Ramos (cell line): ENCODE measurements around the gene HOXC11.

Experiments
- in situ Hi-C: fragments of 300-500 bp; cut with MboI; formaldehyde crosslinking; loops from one replicate; pipeline ENCODE4 v1.14.3; 2022; ENCODE audit warnings: low sequenced_read_pairs; ENCODE audit not compliant: unreplicated experiment

The HOXC11 gene

DNA sequence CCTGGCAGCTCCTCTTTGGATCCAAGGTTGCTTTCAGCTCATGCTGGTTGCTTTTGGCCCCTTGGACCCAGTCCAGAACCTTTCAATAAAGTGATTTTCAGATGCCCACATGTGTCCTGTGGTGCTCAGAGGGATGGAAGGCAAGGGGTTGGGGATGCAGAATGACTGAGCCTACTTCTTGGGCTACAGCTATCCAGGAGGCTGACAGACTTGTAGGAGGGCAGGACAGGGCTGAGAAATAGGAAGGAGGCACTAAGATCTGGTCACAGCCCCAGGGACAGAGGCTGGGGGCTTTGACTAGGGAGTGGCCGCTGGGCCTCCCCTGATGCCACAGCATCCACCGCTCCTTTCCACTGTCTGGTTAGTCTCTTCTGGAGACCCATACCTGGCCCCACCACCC is 1.2 kb upstream of the HOXC11 start:
- in situ Hi-C loops: no loop called here

DNA sequence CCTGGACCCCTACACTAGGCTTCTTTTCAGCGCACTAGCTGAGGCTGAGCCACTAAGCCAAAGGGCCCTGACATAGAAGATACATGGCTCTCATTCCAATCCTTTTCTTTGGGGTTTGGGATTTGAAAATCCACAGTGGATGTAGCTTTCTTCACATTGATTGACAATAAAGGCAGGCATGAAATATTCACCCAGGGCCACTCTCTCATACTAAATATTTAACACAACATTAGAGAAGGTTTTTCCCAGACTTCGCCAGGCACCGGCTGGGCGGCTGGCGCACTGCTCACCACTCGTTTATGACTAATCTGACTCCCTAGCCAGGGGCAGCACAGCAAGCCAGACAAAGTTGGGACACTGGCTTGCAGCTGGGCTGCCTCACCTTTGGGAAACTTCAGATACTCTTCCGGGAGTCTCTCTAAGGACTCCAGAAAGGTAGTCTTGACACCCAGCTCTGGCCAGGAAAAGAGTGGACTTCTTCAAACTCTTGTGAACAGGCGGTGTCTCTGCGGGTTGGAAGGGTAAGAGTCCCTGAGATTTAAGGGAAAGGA is 699 bp upstream of the HOXC11 start:
- in situ Hi-C loops: no loop called here

- in situ Hi-C loops: no loop called here
These were observed 513 bp downstream of the HOXC11 start for GRCh38 chr12:53973236-53974042.

DNA sequence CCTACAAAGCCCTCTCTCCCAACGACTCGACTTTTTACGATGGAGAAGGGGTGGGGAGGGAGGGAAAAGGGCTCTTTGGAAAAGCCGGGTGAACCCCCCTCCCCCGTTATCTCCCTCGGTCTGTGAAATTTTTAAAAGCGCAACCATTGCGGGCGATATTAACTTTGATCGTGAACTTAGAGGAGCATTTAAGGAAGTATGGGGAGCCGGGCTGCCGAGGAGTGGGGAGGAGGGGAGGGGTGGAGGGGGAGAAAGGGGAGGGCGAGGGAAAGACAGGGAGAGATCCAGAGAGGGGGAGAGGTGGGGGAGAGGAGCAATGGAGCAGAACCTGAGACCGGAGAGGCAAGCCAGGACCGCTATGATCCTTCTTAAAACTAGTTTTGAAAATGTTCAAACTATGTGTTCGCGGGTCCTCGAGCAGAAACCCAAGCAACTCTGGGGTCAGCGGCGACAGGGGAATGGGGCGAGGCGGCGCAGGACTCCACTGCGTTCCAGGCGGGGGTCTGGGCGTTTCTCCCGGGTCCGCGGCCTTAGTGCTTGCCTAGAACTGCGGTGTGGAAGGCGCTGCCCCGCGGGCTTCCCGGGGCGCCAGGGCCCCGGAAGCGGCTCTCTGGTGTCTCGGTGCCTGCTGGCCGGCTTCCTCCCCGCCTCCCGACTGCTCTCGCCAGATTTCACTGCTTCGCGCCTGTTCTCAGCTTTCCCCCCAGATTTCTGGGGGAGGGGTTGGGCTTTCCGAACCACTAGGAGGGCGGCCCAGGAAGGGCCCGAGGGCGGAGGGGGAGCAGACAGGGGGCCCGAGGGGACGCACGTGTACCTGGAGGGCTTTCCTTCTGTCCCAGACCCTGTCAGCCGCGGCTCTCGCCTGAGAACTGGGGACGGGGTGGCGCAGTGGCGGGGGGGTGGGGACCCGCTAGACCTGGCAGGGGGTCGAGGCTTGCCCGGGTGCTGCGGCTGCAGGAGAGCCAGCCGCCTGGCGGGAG is 1.4 kb downstream of the HOXC11 start, which contains the start of gene HOTAIR:
Gene HOTAIR (minus strand): TSS at position 871 of the 980 bp plus-strand sequence.
- in situ Hi-C loops: loop anchor here (25.0 kb wide), 1 partner anchor 388 kb away; the partner anchor contains the start of gene GPR84

- in situ Hi-C loops: loop anchor here (25.0 kb wide), 1 partner anchor 387 kb away; the partner anchor contains the start of gene GPR84
These were observed 2.1 kb downstream of the HOXC11 start for GRCh38 chr12:53975064-53975471.

DNA sequence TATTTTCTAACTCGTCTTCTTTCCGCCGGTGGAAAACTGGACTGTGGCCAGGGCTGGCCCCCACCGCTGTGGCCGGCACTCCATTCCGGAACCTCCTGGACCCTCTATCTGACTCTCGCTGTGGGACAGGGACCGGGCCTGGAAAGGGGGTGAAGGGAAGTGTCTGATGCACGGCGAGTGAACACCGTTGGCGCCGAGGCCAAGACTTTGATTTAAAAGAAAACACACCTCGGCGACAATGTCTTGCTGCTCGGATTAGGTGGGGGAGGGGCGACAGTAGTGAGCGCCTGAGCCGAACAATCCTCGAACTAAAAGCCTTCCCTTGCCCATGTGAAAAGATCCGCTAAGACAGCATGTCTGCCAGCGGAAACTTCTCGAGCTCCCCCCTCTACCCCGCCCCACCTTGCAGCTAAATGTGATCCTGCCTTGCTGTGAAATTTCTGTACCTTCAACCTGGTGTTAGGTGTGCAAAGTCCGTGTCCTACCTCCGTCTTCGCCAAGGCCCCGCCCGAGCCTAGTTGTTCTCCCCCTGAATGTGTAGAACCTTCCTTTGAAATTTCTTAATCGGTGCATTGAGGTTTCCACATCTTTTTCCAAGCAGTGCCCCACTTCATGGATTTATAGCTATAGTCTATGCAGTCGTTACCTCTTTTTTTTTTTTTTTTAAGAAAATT is 2.7 kb downstream of the HOXC11 start:
- in situ Hi-C loops: loop anchor here (25.0 kb wide), 1 partner anchor 387 kb away; the partner anchor contains the start of gene GPR84

- in situ Hi-C loops: loop anchor here (25.0 kb wide), 1 partner anchor 386 kb away; the partner anchor contains the start of gene GPR84
These were observed 3.4 kb downstream of the HOXC11 start for GRCh38 chr12:53976172-53976822.

- in situ Hi-C loops: loop anchor here (25.0 kb wide), 1 partner anchor 385 kb away; the partner anchor contains the start of gene GPR84
These were observed 4.1 kb downstream of the HOXC11 start for GRCh38 chr12:53976823-53977595.

- in situ Hi-C loops: loop anchor here (25.0 kb wide), 1 partner anchor 384 kb away; the partner anchor contains the start of gene GPR84
These were observed 4.9 kb downstream of the HOXC11 start for GRCh38 chr12:53977596-53978445.

- in situ Hi-C loops: loop anchor here (25.0 kb wide), 1 partner anchor 384 kb away; the partner anchor contains the start of gene GPR84
These were observed 5.8 kb downstream of the HOXC11 start for GRCh38 chr12:53978477-53979356.

- in situ Hi-C loops: loop anchor here (10.0 to 25.0 kb wide), 2 partner anchors 275 to 382 kb away; partner anchors contain the start of gene GPR84
These were observed 7.3 kb downstream of the HOXC11 start for GRCh38 chr12:53980104-53980801.

- in situ Hi-C loops: loop anchor here (10.0 to 25.0 kb wide), 2 partner anchors 276 to 381 kb away; partner anchors contain the start of gene GPR84
These were observed 8.0 kb downstream of the HOXC11 start for GRCh38 chr12:53980802-53981496.

- in situ Hi-C loops: loop anchor here (10.0 to 25.0 kb wide), 2 partner anchors 277 to 380 kb away; partner anchors contain the start of gene GPR84
These were observed 9.0 kb downstream of the HOXC11 start for GRCh38 chr12:53981634-53982565.
